ENCODE data around the gene ALOX5.

DNA sequence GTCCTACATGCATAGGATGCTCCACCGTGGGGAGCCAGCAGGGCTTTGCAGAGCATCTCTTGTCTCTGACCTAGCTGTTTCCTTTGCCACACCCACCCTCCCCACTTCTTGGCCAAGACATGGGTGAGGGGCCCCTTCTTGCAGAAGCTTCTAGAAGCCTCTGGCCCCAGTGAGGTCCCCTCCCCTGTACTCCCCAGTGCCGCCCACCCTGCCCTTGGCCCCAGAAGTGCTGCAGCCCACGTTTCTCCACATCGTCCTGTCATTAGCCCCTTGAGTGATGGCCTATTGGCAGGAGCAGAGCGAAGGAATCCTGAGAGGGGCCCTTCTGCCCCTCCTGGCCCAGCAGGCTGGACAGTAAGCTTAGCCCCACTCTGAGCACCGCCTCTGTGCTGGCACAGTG is 43.7 kb downstream of the ALOX5 start:
- TF ChIP-seq, protein P1, sequence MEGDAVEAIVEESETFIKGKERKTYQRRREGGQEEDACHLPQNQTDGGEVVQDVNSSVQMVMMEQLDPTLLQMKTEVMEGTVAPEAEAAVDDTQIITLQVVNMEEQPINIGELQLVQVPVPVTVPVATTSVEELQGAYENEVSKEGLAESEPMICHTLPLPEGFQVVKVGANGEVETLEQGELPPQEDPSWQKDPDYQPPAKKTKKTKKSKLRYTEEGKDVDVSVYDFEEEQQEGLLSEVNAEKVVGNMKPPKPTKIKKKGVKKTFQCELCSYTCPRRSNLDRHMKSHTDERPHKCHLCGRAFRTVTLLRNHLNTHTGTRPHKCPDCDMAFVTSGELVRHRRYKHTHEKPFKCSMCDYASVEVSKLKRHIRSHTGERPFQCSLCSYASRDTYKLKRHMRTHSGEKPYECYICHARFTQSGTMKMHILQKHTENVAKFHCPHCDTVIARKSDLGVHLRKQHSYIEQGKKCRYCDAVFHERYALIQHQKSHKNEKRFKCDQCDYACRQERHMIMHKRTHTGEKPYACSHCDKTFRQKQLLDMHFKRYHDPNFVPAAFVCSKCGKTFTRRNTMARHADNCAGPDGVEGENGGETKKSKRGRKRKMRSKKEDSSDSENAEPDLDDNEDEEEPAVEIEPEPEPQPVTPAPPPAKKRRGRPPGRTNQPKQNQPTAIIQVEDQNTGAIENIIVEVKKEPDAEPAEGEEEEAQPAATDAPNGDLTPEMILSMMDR (conservative IDR thresholded peaks at IDR 0.05; ENCODE audit: low read length) = no peak
- no peak for TF ChIP-seq EZH2phosphoT487 (IDR thresholded peaks at IDR 0.05; ENCODE audit: borderline replicate concordance)
